Measurements from ENCODE around the gene CATSPER1.

DNA sequence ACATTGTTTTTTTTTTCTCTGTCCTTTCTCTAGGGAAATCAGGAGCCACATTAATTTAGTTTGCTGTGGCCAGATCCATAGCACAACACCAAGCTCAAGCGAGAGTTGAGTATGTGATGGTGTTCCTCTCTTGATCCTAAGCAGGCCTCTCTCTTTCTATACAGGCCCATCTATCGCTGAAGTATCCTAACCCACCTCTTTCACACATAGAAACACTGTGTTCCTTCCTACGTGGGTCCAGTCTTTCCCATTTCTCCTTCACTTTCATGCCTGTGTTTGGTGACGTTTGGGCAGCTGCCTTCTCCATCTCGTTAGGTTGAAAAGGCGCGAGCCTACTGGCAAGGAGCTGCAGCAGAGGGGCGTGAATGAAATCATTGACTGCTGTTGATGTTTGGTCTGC is 46.2 kb upstream of the CATSPER1 start:
- TF ChIP-seq, protein P1, sequence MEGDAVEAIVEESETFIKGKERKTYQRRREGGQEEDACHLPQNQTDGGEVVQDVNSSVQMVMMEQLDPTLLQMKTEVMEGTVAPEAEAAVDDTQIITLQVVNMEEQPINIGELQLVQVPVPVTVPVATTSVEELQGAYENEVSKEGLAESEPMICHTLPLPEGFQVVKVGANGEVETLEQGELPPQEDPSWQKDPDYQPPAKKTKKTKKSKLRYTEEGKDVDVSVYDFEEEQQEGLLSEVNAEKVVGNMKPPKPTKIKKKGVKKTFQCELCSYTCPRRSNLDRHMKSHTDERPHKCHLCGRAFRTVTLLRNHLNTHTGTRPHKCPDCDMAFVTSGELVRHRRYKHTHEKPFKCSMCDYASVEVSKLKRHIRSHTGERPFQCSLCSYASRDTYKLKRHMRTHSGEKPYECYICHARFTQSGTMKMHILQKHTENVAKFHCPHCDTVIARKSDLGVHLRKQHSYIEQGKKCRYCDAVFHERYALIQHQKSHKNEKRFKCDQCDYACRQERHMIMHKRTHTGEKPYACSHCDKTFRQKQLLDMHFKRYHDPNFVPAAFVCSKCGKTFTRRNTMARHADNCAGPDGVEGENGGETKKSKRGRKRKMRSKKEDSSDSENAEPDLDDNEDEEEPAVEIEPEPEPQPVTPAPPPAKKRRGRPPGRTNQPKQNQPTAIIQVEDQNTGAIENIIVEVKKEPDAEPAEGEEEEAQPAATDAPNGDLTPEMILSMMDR (IDR thresholded peaks at IDR 0.05) = no peak
- TF ChIP-seq EZH2 (IDR thresholded peaks at IDR 0.05) = no peak

Measured in neural progenitor cell (in vitro differentiated cells).